GM19395 (cell line): ENCODE measurements around the gene SALL1.

Experiments
- ATAC-seq: cut with Tn5 transposase; IDR thresholded peaks from one replicate; pipeline ENCODE4 v1.9.1; 2021; ENCODE audit warnings: mild to moderate bottlenecking, moderate library complexity; ENCODE audit not compliant: unreplicated experiment

SALL1 gene

DNA sequence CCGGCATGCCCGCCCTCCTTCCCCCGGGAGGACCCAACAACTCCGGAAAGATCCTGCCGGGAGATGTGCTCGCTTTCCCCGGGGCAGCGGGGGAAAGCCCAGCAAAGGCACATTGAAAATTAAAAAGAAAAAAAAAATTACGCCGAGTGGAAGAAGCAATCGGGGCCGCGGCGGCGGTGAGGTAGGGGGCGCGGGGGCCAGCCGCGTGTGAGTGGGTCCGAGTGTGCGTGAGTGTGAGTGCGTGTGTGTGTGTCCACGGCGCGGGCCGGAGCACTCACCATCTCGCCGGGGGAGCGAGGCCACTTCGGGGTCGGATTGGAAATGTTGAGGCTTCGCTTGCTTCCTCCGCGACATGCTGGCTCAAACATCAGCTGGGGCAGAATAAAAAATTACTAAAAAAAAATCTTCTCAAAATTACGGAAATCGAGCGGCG lies at the start of gene SALL1:
TSS of gene SALL1 (minus strand) at position 383 of the 433 bp plus-strand sequence. CDS start at position 354, 29 bp downstream.
- ATAC-seq: no peak

DNA sequence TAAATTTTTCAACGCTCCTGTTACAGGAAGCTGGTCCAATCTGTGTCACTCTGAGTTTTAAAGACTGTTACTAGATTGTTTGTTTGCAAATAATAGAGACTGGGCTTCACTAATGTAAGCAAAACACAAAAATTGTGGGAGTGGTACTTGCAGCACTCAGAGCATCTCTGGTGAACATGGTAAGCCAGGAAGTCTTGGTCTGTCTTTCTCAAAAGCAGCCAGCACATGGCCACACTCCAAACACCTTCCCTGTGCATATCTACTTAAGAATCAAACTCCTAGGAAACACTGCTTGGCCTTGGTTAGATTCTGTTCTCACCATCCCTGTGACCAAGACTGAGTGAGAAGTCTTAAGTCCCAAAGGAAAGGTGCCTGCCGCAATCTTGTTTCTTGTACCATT lies 49.7 kb upstream of the SALL1 start:
- ATAC-seq: no peak

DNA sequence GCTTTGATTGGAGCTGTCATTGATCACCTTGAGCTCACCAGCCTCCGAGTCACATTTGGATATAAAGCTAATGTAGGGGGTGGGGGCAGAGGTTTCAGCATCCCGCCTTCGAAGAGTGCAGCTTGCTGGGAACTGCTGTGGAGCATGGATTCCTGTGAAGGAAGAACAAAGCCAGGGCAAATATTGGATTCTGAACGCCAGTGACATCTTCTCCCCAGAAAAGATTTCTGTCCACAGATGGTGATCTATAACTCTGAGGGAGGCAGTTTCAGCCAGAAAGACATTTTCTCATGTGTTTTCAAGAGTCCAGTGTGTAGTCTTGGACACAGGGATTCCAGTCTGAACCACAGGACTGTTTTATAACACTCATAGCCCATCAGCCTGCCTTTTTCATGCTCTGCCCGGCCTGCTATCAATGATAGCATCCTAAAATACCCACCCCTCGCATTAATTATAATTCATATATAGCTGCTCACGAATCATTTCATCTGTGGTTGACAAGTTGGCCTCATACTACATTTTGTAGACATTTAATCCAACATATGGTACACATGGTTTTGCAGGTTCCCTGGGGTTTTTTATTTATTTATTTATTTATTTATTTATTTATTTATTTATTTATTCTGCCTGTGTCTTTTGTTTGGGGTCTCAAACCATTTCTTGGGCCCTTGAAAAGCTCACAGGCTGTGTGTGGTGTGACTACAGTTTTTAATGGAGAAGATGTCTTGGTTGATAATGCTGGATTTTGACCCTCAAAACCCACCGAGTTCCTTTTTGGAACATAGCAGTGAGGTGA lies 47.1 kb upstream of the SALL1 start:
- no peak for ATAC-seq

DNA sequence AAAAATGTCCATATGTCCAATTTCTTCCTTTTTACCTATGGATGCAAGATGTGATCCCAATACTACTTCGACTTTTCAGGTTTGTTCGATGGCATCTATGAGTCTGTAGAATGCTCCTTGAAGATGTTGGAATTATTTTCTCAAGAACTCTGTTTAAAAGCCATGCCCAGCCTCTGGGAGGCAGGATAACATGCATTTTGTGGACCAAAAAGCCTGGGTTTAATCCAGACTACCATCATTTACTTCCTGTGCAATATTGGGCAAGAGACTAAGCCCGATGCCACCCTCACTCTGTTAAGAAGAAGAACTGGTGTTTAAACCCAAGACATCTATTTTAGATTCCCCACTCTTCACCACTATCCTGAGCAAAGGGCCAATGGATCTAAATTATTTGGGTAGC lies 42.8 kb upstream of the SALL1 start:
- ATAC-seq: no peak

DNA sequence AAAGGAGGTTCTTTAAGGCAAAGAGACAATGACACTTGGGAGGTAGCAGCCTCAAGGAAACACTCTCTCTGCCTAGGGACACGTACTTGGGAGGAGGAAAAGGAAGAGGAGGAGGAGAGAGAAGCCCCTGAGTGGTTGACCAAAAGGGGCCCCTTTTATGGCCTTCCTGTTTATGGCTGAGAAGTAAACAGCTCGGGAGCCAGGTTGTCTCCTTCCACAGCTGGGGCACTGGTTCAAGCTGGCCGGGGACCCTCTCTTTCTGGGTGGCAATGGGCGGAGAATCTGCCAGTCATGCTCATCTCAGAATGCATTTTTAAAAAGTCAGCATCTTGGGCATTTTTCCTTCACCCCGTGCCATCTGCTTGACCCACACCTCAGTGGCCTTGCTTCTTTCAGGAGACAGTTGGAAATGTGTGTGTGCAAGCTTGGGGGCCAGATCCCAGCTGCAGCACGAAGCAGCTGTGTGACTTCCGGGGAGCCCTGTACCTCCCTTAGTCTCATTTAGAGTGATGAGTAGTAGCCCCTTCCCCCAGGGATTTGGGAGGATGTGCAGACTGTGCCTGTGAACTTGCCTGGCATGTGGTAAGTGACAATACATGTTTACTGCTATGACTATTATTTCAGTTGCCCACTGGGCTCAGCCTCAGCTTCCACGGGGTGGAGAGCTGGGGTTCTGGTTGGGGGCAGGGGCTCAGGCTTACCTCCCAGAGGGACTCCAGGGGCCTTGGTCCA lies 33.8 kb upstream of the SALL1 start:
- peak; percentile 52 for ATAC-seq

DNA sequence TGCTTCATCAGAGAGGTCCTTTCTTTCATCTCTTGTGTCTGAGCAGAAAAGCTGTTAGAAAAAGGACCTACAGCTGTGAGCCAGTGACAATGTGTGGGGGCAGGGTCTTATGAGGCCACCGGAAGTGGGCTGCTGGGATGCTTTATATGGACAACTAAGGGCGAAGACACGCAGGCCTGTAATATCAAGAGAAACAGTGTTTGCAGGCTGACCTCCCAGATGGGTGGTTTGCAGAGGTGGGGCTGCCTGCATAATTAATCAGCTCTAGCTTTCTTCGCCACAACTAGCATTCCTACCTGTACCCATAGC lies 30.4 kb upstream of the SALL1 start:
- ATAC-seq: no peak

DNA sequence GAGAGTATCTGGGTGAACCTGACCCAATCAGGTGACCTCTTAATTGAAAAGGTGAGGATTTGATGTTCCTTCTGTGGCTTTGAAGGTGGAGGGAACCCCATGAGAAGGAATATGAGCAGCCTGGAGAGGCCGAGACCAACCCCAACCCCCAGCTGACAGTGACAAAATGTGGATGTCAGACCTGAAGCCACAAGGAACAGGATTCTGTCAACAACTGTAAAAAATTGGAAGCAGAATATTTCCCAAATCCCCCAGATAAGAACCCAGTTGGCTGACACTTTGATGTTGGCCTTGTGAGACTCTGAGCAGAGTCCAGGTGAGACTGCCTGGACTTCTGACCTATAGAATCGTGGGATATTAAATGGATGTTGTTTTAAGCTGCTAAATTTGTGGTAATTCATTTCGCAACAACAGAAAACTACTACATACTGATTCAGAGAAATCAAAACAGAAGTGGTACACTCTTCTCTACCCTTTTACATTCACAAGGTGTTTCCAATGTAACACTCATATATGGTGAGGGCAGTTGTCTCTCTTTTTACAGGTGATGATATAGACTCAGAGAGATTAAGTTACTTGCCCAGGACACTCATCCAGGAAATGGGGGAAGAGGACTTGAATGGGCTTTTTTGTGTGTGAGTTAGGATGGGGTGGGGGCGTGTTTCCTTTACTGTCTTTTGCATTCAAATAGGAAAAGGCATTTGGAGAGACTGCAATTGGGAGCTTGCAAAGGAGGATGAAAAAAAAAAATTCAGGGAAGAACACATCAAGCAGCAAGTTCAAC lies 29.8 kb upstream of the SALL1 start:
- ATAC-seq: no peak

DNA sequence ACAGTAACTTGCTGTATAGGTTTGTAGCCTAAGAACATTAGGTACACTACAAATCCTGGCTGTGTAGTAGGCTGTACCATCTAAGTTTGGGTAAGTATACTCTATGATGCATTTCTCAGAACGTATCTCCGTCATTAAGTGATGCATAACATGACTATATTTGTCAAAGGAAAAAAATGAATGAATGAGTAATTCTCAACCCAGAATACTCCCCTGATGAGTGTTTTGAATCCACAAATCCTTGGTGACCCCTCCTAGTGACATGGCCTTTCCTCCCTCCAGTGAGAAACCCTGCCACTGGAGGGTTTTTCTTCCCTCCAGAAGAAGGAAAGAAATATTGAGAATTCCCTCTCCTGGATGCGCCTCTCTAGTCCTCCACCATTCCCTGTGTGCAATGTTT lies 24.0 kb upstream of the SALL1 start:
- ATAC-seq: no peak

DNA sequence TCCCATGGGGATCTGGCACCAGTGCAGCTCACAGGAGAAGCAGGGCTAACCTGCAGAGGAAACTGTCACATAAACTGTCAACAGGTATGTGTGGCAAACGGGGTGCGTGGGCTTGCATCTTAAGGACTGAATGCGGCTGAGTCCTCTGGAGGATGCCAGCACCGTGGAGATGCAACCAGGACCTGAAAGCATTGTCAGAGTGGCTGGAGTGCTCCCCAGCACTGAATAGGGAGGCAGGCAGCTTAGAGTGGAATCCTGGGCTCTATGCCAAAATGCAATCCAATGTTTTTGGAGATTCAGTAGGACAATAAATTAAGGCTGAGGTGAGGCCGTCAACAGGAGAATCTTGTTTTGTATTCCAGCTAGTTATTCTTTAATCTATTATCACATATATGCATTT lies 21.3 kb upstream of the SALL1 start:
- no peak for ATAC-seq

DNA sequence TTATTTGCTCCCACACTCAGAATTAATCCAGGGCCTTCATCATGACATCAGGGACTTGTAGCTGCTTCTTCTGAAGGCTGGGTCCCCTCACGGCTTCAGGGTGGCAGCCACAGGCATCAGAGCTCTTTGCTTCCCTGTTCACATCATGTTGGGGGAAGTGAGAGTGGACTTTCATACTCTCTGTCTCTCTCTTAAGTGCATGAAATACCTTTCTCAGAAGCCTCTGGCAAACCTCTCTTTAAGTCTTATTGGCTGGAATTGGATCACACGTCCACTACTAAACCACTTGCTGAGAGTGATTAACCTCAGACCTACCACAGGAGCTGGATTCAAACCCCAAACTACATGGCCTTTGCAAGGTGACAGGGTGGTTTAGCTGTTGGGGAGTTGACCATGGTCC lies 17.7 kb upstream of the SALL1 start:
- no peak for ATAC-seq

DNA sequence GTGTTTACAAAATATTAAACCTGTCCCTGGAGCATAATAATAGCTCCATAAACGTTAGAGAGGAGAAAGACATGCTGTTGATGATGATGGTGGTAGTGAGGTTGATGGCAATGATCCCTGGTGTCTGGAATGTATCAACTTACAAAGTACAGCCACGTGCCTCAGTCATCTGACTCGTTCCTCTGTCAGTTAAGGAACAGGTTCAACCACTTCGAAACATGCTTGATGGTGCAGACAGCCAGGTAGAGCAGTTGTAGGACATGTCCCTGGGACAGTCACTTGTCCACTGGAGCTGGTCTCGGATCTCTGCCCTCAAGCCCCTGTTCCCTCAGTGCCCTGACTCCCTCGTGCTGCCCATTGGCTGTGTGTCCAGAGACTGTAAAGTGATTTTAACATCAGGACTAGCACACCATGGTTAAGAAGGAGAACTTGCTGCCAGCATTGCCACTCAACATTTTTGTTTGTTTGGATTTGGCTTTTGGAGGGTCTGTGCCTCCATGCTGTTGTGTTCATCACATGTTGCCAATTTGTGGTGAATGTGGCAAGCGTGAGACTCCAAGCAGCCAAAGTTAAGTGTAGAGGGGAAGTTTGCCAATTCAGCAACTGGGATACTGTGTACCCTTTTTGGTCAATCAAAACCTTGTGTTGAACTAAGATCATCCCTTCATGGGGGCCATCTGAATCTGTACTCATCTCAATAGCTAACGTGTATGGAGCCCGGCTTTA lies 16.3 kb upstream of the SALL1 start:
- no peak for ATAC-seq

DNA sequence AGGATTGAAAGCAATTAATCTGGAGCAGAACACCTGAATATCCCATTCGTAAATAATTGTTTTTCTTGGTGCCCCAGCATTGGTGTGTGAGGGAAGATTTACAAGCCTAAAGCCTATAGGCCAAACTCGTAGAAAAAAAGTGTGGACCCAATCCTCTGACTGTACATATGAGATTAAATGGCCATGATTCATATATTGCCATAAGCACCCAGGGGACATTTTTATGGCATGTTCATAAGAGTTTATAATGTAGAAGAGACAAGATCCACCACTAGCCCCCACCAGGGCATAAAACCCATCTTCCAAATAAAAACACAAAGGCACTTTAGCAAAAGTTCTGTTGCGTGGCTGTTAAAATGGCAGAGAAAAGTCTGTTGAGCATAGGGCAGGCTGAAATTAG lies 15.5 kb upstream of the SALL1 start:
- no peak for ATAC-seq

DNA sequence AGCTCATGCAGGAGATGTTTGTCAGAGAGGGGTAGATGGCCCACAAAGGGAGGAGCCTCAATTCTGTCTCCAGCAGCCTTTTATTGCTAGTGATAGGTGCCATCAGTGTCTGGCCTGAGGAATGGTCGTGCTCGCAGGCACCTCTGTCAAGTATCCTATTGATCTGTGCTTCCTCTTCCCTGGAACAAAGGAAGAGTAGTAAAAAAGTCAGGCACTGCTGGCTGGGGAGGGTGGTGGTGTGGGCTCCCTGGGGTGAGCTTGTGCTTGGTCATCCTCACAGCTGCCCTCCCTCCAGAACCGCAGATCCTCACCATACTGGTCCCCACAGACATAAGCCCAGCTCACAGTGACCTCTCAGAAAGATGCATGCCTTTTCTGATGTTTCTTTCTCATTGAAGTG lies 15.0 kb upstream of the SALL1 start:
- no peak for ATAC-seq

DNA sequence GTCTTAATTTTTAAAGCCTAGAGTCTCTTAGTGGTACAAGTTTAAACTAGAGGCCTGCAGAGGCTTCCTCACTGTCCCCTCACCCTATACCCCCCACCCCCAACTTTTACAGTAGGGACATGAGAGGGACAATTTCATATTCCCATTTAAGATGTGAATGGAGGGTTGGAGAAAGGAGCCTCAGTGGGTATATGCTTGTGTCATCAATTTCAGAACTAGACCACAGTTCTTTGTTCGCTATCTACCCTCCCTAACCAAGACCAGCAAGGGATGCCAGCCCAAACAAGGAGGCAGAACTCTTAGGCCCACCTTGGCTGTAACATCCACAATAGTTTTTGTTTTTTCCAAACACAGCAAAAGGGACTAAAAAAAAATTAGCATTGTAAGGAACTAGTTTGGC lies 14.0 kb upstream of the SALL1 start:
- no peak for ATAC-seq

DNA sequence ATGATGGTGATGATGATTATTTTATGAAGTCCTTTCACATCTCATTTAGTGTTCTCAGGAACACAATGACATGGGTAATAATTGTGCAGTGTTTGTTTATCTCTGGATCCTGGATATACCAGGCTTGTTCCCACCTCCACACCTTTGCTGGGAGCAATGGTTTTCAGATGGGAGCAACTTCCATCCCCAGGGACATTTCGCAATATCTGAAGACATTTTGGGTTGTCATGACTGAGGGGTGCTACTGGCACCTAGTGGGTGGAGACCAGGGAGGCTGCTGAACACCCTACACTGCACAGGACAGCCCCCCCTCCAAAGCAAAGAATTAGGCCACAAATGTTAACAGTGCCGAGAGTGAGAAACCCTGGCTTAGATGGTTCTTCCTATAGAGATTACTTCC lies 13.5 kb upstream of the SALL1 start:
- no peak for ATAC-seq

DNA sequence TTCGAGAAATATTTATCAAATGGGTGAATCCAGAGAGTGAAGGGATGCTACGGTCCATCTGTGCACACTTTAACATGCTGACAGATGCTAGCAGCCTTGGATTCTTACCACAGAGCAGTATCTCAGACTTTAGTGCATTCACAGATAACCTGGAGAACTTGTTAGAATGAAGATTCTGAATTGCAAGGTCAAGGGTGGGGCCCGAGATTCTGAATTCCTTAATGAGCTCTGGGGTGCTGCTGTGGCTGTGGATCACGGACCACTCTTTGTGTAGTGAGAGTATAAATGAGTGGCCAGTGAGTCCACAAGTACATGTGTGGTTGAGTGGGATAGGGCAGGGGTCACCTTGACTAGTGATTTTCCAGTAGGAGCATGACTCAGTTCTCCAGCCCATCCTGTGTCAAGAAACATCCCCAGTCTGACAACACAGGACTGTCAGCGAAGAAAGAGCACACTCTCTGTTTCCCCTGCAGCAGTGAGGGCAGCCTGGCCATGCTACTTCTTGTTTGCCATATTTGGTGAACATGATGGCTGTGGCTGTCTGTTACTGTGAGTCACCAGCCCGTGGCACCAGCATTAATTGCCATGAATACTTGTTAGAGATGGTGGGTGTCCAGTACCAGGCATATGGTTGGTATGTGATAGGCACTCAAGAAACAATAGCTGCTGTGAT lies 13.0 kb upstream of the SALL1 start:
- ATAC-seq: no peak

DNA sequence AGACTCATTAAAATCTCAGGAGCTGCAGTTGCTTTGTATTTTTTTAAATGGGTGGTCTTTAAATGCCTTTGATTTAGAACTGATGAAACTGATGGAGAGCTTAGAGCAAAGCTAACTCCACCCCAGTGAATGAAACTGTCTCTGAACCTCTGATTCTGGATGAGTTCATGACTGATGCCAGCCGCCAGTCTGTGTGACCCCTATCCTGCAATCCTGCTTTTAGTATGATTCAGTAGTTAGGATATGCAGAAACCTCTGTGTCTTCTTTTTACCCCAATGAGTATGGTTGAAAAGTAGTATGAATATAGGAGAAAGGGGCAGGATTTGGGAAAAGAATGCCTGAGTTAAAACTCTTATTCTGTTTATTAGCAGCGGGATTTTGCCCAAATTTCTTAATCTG lies 12.3 kb upstream of the SALL1 start:
- no peak for ATAC-seq

DNA sequence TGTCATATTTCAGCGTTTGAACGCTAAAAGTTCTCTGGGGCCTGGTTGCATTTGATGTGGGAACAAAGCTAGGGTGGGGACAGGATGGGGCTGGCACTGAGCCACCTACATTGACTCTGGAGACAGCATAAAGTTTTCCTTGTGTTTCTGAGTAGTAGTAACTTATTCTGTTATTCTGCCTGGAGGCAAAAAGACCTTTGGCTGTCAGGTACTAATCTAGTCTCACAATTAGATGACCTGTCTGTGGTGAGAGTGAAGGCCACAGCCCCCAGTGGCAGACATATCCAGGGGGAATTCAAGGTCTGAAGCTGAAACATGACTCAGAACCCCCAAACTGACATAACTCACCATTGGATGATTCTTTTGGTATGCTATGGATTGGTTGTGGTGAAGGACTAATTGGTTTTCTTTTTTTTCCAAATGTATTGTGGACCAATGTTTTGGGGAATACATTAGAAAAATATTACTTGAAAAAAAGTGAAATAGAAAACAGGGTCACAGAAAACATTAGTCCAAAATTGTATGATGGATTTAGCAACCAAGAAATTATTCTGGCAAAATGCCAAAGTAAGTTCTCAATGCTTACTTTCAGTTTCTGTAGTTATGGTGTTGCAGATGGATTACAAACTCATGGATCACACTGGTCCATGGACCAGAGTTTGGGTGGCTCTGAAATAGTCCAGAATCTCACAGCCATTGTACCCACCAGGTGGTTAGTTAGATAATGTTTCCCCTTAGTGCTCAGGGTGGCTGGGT lies 10.5 kb upstream of the SALL1 start:
- ATAC-seq: no peak

DNA sequence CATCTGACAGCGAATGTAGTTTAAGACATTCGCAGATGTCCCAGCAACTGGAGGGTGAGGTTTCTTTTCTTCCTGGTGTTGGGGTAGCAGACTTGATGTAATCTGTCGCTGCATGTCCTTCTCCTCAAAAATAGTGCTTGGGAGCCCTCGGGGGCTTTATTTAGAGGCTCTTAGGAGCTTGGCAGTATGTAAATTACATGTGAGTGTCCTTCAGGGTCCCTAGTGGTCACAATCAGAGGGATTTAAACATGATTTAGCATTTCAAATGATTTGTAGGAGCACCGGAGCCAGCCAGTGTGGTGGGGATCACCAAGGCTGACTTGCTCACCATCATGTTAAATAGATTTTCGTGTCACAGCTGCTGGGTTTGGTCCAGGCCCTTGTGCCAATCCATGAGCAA lies 8.8 kb upstream of the SALL1 start:
- no peak for ATAC-seq

DNA sequence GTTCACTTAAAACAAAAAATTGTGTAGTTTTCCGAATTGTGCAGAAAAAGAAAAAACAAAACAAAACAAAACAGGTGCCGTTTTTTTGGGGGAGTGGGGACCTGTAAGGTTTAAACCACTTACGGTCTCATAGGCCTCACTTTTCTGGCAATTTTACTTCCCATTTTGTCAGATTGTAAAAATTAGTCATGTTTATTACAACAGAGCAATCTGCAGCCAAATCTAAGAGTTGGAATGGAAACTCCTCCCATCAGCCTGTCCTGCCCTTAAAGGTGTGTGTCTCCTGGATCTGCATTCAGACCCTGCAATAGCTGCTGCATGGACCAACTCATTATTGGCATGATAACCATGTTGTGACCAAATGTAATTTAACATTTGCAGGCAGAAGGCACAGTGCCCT lies 8.2 kb upstream of the SALL1 start:
- no peak for ATAC-seq
